NCI-H345 (cell line): Measurements from ENCODE around the gene RAB11FIP4.

Source experiments
- DNase-seq: peaks from one replicate; lab custom pipeline; 2025; lab: John Stamatoyannopoulos, UW

The RAB11FIP4 gene

DNA sequence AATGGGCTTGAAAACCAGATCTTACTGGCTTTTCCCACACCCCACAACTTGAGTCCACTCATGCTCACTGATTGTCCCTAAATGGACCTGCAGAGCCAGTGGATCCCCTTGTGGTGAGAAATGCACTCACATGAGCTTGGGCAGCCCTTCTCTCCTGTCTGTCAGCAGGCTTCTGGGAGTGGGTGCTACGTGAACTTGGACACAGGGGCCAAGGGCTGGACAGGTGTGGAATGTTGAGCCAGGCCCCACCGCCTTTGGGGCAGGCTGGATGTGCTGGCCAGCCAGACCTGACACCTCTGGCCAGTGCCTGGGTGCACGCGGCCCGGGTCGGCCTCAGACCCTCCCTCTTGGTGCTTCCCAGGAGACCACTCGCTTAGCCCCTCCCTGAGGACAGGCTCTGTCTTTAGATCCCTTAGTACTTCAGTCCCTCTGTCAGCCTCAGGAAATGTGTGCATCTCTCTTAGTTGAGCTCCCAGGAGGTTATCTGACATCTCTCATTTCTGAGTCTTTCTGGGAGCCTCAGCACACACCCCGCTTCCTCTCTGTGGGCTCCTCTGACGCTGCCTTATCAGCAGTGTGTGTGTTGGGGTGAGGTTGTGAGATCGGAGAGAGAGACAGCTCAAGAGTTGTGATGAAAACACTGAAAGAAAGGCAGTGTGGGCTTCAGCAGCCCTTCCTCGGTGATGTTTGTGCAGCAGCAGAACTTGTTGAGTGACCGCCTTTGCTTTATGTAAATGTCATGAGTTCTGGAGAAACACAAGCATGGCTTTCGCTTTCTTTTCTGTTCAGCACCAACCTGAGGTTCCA is 117.0 kb downstream of the RAB11FIP4 start:
- no peak for DNase-seq

GRCh38 chr17:31509095-31509804 is 117.8 kb downstream of the RAB11FIP4 start:
- no peak for DNase-seq

- DNase-seq = no peak
Observed at GRCh38 chr17:31509805-31510177, 118.3 kb downstream of the RAB11FIP4 start.

GRCh38 chr17:31510308-31511194 is 119.1 kb downstream of the RAB11FIP4 start:
- DNase-seq = no peak

- peak; percentile 75 for DNase-seq
Observed at GRCh38 chr17:31511195-31511578, 119.7 kb downstream of the RAB11FIP4 start.

DNA sequence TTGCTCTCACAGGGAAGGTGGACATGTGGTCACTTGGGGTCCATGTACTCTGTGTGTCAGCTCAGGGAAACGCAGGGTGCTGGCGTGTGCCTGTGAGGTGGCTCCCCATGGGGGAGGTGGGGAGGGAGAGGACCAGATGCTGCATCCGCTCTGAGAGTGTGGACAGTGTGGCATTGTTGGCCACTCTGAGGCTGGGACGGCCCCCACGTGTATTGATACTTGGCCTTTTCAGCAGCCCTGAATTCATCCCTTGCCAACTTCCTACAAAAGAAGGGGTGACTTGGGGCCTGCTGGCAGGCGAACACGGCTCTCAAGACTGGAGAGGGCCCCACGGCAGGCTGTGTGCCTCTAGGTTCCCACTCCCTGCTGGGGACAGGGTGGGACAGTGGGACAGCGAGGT is 120.1 kb downstream of the RAB11FIP4 start:
- DNase-seq = no peak

- no peak for DNase-seq
Observed at GRCh38 chr17:31512104-31512740, 120.7 kb downstream of the RAB11FIP4 start.

- no peak for DNase-seq
Observed at GRCh38 chr17:31512796-31513195, 121.3 kb downstream of the RAB11FIP4 start.

DNA sequence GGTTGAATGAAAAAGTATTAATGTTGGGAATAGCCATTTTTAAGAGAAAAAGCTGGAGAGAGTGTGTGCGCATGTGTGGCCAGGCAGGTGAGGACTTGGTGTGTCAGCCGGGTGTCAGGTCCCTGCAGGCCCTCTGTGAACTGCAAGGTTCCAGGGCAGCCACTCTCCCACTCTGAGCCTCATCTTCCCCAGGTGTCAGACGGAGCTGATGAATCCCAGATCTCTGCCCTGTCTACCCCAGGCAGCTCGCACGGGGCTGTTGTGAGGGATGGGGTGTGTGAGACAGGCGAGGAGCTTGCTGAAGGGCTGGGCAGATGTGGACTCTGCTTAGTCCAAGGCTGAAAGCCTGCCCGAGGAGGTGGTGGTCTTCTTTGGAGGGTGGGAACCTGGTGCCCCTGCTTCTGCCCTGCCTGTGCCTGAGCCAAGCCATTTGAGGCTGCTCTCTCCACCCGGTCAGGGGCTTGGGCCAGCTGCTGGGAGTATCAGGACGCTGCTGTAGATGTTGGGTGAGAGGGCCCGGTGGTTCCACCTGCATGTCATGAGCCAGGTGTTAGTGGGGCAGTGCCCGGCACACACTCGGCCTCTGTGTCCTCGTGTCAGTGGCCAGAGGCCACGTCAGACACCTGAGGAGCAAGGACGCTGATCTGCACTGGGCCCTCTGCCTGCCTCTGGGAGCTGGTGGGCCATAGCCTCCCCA is 122.4 kb downstream of the RAB11FIP4 start:
- no peak for DNase-seq

DNA sequence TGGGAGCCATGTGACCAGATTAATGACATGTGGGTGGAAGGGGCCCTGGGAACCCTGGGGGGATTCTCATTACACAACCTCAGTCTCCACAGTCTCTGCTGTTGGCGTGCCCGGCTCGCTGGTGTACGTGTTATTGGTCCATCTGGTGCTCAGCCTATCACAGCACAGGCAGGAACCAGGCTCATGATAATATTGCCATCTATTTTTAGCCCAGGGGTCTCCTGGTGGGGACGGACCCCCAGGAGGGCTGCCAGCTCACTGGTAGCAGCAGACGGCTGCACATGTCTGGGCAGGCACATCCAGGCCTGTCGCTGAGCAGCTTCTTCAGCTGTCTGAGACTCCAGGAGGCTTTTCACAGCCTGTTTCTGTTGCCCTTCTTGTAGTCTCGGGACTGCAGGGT is 123.8 kb downstream of the RAB11FIP4 start:
- peak; percentile 9 for DNase-seq

- peak; percentile 17 for DNase-seq
Observed at GRCh38 chr17:31517524-31517923, 126.0 kb downstream of the RAB11FIP4 start.

GRCh38 chr17:31518478-31518877 is 127.0 kb downstream of the RAB11FIP4 start:
- no peak for DNase-seq

- DNase-seq = no peak
Observed at GRCh38 chr17:31521632-31522283, 130.3 kb downstream of the RAB11FIP4 start.

DNA sequence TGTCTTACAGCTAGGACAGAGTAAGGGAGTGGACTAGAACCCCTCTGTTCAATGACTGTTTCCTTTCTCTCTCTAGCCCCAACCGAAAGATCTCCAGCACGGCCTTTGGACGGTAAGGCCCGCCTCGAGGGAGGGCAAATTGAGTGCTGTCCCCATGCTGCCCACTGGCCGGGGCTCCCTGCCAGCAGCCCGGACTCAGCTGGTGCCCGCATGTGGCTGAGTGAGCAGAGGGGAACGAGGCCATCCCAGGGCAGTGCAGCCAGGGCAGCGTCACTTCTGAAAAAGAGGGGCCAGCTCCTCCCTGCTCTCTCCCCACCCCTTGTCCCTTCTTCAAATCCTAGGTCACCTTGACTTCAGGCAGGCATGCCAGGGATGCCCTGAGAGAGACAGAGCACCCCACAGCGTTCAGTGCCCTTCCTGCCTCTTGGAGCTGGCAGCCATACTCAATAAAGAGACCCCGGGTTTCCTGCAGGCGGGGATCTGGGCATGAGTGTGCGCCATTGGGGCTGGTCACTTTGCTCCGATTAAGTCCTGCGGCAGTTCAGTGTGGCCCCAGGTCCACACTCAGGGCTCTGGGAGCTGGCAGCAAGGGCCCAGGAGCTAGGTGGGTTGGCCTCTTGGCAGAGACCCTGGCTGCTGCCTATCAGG is 130.9 kb downstream of the RAB11FIP4 start:
- no peak for DNase-seq

DNA sequence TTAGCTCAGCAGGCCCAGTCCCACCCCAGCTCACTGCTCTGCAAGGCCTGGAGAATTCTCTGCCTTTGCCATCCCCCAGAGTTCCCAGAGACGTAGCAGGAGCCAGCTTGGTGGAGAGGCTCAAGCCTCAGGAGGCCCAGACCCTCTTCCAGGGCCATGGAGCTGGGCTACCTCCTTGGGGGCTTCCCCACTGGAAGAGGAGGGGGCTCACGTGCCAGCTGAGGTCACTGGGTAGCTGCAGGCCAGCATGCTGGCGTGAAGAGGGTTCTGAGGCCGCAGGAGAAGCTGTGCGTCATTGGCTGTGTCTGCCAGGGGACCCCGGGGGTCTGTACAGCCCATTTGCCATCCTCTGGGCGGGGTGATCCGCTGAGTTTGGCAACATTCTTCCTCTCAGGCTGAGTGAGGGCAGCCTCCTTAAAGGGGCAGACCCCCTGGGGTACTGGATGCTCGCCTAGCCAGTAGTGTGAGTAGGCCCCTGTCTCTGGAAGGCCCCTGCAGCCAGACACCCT is 131.6 kb downstream of the RAB11FIP4 start:
- DNase-seq = no peak

GRCh38 chr17:31523862-31524730 is 132.6 kb downstream of the RAB11FIP4 start:
- no peak for DNase-seq

GRCh38 chr17:31524926-31525800 is 133.7 kb downstream of the RAB11FIP4 start:
- DNase-seq = peak; percentile 57
